ENCODE results near the gene LIPC. TPM values are rescaled to one million over a fixed set of nuclear protein-coding genes. Genes with fewer than 3 reads are reported as not detected.

The LIPC gene
- polyA plus RNA-seq (2011; rRNA removed) (0.31 and 0.56 TPM in 2 replicates), polyA minus RNA-seq (2011; rRNA and poly(A)+ RNA removed) (0.28 and 0.82 TPM in 2 replicates)

GRCh38 chr15:58431221-58432149 lies at the start of gene LIPC:
TSS of gene LIPC (plus strand) at chr15:58431991. CDS start at chr15:58432033, 42 bp downstream.
- no peak for TF ChIP-seq CTCF (IDR thresholded peaks at IDR 0.05; ENCODE audit: insufficient read depth, low read depth, low read length)
- Histone ChIP-seq H3K27me3 (ENCODE audit: control insufficient read depth, insufficient read depth, low read length) (no peaks in the 10 kb centered on the region), H3K36me3 (ENCODE audit: control insufficient read depth, insufficient read depth, low read length) (no peaks in the 10 kb centered on the region), H3K4me3 (ENCODE audit: low read depth, low read length) (no peak within 1 kb of the TSS)
- ChIA-PET CTCF (no interaction called here), POLR2A (no interaction called here)
- DNase-seq (ENCODE audit: low read depth) = no peak

DNA sequence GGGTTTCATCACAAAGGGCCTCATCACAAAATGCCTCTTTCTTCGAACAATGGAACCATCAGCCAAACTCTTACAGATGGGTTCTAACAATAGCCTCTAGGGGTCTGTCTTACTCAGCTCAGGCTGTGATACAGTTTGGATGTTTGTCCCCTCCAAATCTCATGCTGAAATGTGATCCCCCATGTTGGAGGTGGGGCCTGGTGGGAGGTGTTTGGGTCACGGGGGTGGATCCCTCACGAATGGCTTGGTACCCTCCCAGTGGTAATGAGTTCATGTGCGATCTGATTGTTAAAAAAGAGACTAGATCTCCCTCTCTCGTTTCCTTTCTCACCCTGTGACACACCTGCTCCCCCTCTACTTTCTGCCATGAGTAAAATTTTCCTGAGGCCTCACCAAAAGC lies 47.9 kb upstream of the LIPC start:
- CTCF ChIA-PET = interaction anchor here (0.5 to 1.2 kb wide), 3 partner anchors 10 to 289 kb away, joined by 3 to 6 read pairs (median 3); no protein-coding TSS in a partner anchor
- no peak for TF ChIP-seq CTCF (IDR thresholded peaks at IDR 0.05; ENCODE audit: insufficient read depth, low read depth, low read length)
- POLR2A ChIA-PET = no interaction called here

GRCh38 chr15:58384667-58385066 lies 47.1 kb upstream of the LIPC start:
- ChIA-PET POLR2A (no interaction called here), CTCF (interaction anchor here (0.8 to 1.6 kb wide), 2 partner anchors 13 to 45 kb away, joined by 3 read pairs; no protein-coding TSS in a partner anchor)
- no peak for TF ChIP-seq CTCF (IDR thresholded peaks at IDR 0.05; ENCODE audit: insufficient read depth, low read depth, low read length)
- no peak overlapping the region for H3K4me3 ChIP-seq (ENCODE audit: low read depth, low read length)
- no peaks in the 10 kb centered on the region for H3K27me3 ChIP-seq (ENCODE audit: control insufficient read depth, insufficient read depth, low read length)
- no peaks in the 10 kb centered on the region for H3K36me3 ChIP-seq (ENCODE audit: control insufficient read depth, insufficient read depth, low read length)
- no peak for DNase-seq (ENCODE audit: low read depth)

More for the DNA sequence above, 47.9 kb upstream of the LIPC start:
- H3K27me3 ChIP-seq (ENCODE audit: control insufficient read depth, insufficient read depth, low read length) = no peaks in the 10 kb centered on the region
- no peak overlapping the region for H3K4me3 ChIP-seq (ENCODE audit: low read depth, low read length)
- DNase-seq (ENCODE audit: low read depth) = no peak
- no peaks in the 10 kb centered on the region for H3K36me3 ChIP-seq (ENCODE audit: control insufficient read depth, insufficient read depth, low read length)

GRCh38 chr15:58386081-58386480 lies 45.7 kb upstream of the LIPC start:
- no peak for DNase-seq (ENCODE audit: low read depth)
- ChIA-PET POLR2A (no interaction called here), CTCF (interaction anchor here (1.3 kb wide), 1 partner anchor 53 kb away, joined by 3 read pairs; no protein-coding TSS in a partner anchor)
- no peak for TF ChIP-seq CTCF (IDR thresholded peaks at IDR 0.05; ENCODE audit: insufficient read depth, low read depth, low read length)
- H3K36me3 ChIP-seq (ENCODE audit: control insufficient read depth, insufficient read depth, low read length) = no peaks in the 10 kb centered on the region
- no peaks in the 10 kb centered on the region for H3K27me3 ChIP-seq (ENCODE audit: control insufficient read depth, insufficient read depth, low read length)
- H3K4me3 ChIP-seq (ENCODE audit: low read depth, low read length) = no peak overlapping the region

DNA sequence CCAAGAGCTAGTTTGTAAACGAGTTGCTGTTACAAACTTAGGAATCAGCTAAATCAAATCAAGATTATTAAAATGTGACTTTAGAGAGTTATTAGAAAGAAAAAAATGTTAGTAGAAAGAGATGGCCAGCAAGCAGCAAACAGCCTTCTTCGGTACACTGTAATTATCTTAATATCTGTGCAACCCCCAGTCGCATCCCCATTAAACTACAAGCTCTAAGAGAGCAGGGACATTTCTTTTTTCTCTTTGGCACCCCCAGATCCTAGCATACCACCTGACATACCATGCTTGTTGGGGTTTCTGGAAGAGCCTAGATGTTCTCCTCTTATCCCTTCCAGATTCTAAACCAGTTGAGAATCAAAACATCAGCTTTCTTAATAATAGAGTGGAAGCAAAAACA lies 45.1 kb upstream of the LIPC start:
- no peak for DNase-seq (ENCODE audit: low read depth)
- no peak for TF ChIP-seq CTCF (IDR thresholded peaks at IDR 0.05; ENCODE audit: insufficient read depth, low read depth, low read length)
- Histone ChIP-seq H3K27me3 (ENCODE audit: control insufficient read depth, insufficient read depth, low read length) (no peaks in the 10 kb centered on the region), H3K4me3 (ENCODE audit: low read depth, low read length) (no peak overlapping the region), H3K36me3 (ENCODE audit: control insufficient read depth, insufficient read depth, low read length) (no peaks in the 10 kb centered on the region)
- CTCF ChIA-PET = interaction anchor here (1.3 kb wide), 1 partner anchor 53 kb away, joined by 3 read pairs; no protein-coding TSS in a partner anchor
- POLR2A ChIA-PET = no interaction called here

All from BJ (cell line).